ENCODE data around the gene ATG12.

The ATG12 gene

GRCh38 chr5:115806986-115807653, 34.2 kb downstream of the ATG12 start:
- no peak for DNase-seq

- DNase-seq = no peak
These were observed 39.4 kb downstream of the ATG12 start for GRCh38 chr5:115801984-115802383.

- DNase-seq = no peak
These were observed 40.2 kb downstream of the ATG12 start for GRCh38 chr5:115801152-115801551.

GRCh38 chr5:115800108-115800507, 41.3 kb downstream of the ATG12 start:
- DNase-seq = no peak

GRCh38 chr5:115798252-115798651, 43.1 kb downstream of the ATG12 start:
- no peak for DNase-seq

- DNase-seq = no peak
These were observed 44.7 kb downstream of the ATG12 start for GRCh38 chr5:115796656-115797055.

- DNase-seq = no peak
These were observed 45.7 kb downstream of the ATG12 start for GRCh38 chr5:115795700-115796099.

GRCh38 chr5:115788440-115788839, 52.9 kb downstream of the ATG12 start:
- DNase-seq = no peak

GRCh38 chr5:115787426-115787825, 53.9 kb downstream of the ATG12 start:
- DNase-seq = no peak

GRCh38 chr5:115785381-115786065, 55.8 kb downstream of the ATG12 start:
- no peak for DNase-seq

GRCh38 chr5:115778417-115778816, 62.9 kb downstream of the ATG12 start:
- DNase-seq = no peak
